Activated B cell treated with CpG ODN at 0.5 μM for 24 hours (primary cell): ENCODE results near the gene ZNF391. TPM values are rescaled to one million over a fixed set of nuclear protein-coding genes. Genes with fewer than 3 reads are reported as not detected.

Source experiments
- ATAC-seq: fragments of 200-7000 bp; cut with Tn5 transposase; one replicate; pipeline ENCODE4 v1.10.0; 2021; ENCODE audit warnings: low read depth, mild to moderate bottlenecking, moderate library complexity
- CTCF ChIA-PET: fragments of 350-600 bp; sonication (Branson Sonifier 250); formaldehyde crosslinking; loops from one replicate; lab custom pipeline; 2021; ENCODE audit warnings: antibody characterized with exemption; lab: Charles Lee
- POLR2A ChIA-PET: fragments of 350-600 bp; sonication (Branson Sonifier 250); formaldehyde crosslinking; loops from one replicate; lab custom pipeline; 2021; ENCODE audit warnings: antibody characterized with exemption; lab: Charles Lee
- DNase-seq: peaks from one replicate; pipeline ENCODE4 v3.0.0; 2022
- H3K27ac Mint-ChIP-seq: one replicate; pipeline ENCODE4 v1.8.0; 2020; ENCODE audit warnings: mixed read lengths
- H3K27me3 Mint-ChIP-seq: one replicate; pipeline ENCODE4 v1.8.0; 2021; ENCODE audit warnings: mixed read lengths
- H3K36me3 Mint-ChIP-seq: one replicate; pipeline ENCODE4 v1.8.0; 2021; ENCODE audit warnings: low read depth, mixed read lengths
- H3K4me1 Mint-ChIP-seq: one replicate; pipeline ENCODE4 v1.8.0; 2021; ENCODE audit warnings: mixed read lengths
- H3K4me3 Mint-ChIP-seq: one replicate; pipeline ENCODE4 v1.8.0; 2020; ENCODE audit warnings: mild to moderate bottlenecking, mixed read lengths
- H3K9me3 Mint-ChIP-seq: one replicate; pipeline ENCODE4 v1.8.0; 2020; ENCODE audit warnings: mixed read lengths
- intact Hi-C: fragments of 100-400 bp; cut with micrococcal nuclease; formaldehyde crosslinking; loops from one replicate; pipeline ENCODE4 v1.15.1; 2024
- total RNA-seq: library from RNA; stranded (reverse); gene quantifications from 2 replicates; pipeline ENCODE4 v1.2.3, GENCODE V29; 2022
- TF ChIP-seq, protein P1 (sequence below): fragments of 200-600 bp; IDR thresholded peaks from one replicate; pipeline ENCODE4 v1.8.0; 2022; ENCODE audit warnings: antibody characterized with exemption, mild to moderate bottlenecking

ZNF391 gene
- total RNA-seq, 1 donor from 2014 or later, result 5.9 TPM

GRCh38 chr6:27383481-27383880, 5.1 kb upstream of the ZNF391 start:
- Mint-ChIP-seq H3K4me3 (no peak overlapping the region), H3K36me3 (no peaks in the 10 kb centered on the region), H3K27me3 (peaks cover 6% of the 10 kb centered on the region), H3K27ac (no peak overlapping the region), H3K9me3 (peaks cover 12% of the 10 kb centered on the region), H3K4me1 (peaks cover 7% of the 10 kb centered on the region)
- intact Hi-C loops, result no loop called here
- TF ChIP-seq, protein P1, sequence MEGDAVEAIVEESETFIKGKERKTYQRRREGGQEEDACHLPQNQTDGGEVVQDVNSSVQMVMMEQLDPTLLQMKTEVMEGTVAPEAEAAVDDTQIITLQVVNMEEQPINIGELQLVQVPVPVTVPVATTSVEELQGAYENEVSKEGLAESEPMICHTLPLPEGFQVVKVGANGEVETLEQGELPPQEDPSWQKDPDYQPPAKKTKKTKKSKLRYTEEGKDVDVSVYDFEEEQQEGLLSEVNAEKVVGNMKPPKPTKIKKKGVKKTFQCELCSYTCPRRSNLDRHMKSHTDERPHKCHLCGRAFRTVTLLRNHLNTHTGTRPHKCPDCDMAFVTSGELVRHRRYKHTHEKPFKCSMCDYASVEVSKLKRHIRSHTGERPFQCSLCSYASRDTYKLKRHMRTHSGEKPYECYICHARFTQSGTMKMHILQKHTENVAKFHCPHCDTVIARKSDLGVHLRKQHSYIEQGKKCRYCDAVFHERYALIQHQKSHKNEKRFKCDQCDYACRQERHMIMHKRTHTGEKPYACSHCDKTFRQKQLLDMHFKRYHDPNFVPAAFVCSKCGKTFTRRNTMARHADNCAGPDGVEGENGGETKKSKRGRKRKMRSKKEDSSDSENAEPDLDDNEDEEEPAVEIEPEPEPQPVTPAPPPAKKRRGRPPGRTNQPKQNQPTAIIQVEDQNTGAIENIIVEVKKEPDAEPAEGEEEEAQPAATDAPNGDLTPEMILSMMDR, result no peak
- DNase-seq (no peak), ATAC-seq (no peak)
- ChIA-PET CTCF (no interaction called here), POLR2A (interaction anchor here (0.6 kb wide), 1 partner anchor 11 kb away, joined by 7 read pairs; no protein-coding TSS in a partner anchor)

GRCh38 chr6:27392623-27393022, 4.1 kb downstream of the ZNF391 start:
- ChIA-PET CTCF (no interaction called here), POLR2A (no interaction called here)
- H3K4me3 Mint-ChIP-seq, result no peak overlapping the region
- H3K27ac Mint-ChIP-seq, result no peak overlapping the region
- H3K9me3 Mint-ChIP-seq, result peaks cover 4% of the 10 kb centered on the region
- TF ChIP-seq, protein P1, result no peak
- DNase-seq (no peak), ATAC-seq (no peak)
- H3K36me3 Mint-ChIP-seq, result peaks cover 23% of the 10 kb centered on the region
- H3K27me3 Mint-ChIP-seq, result no peaks in the 10 kb centered on the region
- intact Hi-C loops, result no loop called here
- peaks cover 13% of the 10 kb centered on the region for H3K4me1 Mint-ChIP-seq

DNA sequence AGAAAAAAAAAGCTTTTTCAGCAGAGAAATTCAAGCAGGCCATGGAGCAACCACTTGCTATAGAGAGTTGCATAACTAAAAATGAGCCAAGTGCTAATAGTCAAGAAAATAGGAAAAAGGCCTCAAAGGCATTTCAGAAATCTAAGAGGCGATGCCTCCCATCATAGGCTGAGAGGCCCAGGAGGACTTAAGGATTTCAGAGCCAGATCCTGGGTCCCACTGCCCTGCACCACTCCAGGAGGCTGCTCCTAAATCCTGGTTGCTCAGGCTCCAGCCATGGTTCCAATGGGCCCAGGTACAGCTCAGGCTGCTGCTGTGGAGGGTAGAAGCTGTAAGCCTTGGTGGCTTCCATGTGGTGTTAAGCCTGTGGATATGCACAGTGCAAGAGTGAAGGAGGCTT, 5.5 kb downstream of the ZNF391 start:
- no peak for DNase-seq
- no peaks in the 10 kb centered on the region for H3K27me3 Mint-ChIP-seq
- intact Hi-C loops, result no loop called here
- CTCF ChIA-PET, result no interaction called here
- H3K27ac Mint-ChIP-seq, result no peak overlapping the region
- POLR2A ChIA-PET, result interaction anchor here (0.5 kb wide), 1 partner anchor 822 kb away, joined by 8 read pairs; no protein-coding TSS in a partner anchor
- ATAC-seq, result no peak
- TF ChIP-seq, protein P1, result no peak
- peaks cover 28% of the 10 kb centered on the region for H3K36me3 Mint-ChIP-seq
- H3K4me1 Mint-ChIP-seq, result peaks cover 4% of the 10 kb centered on the region
- no peak overlapping the region for H3K4me3 Mint-ChIP-seq
- peaks cover 12% of the 10 kb centered on the region for H3K9me3 Mint-ChIP-seq

DNA sequence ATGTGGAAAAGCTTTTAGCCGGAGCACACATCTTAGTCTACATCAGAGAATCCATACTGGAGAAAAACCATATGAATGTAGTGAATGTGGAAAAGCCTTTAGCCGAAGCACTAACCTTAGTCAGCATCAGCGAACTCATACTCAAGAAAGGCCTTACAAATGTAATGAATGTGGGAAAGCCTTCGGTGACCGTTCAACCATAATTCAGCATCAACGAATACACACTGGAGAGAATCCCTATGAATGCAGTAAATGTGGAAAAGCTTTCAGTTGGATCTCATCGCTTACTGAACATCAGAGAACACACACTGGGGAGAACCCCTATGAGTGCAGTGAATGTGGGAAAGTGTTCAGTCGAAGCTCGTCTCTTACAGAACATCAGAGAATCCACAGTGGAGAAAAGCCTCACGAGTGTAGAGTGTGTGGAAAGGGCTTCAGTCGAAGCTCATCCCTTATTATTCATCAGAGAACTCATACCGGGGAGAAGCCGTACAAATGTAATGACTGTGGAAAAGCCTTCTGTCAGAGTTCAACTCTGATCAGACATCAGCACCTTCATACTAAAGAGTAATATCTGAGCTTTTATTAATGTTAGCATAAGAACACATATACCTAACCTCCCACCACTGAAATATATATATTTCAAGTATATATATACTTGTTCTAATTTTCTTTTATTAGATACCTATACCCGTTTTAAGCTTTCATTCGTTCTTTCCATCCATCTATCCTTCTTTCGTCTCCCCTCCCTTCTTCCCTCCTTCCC, 12.5 kb downstream of the ZNF391 start:
- H3K27me3 Mint-ChIP-seq, result no peaks in the 10 kb centered on the region
- no peak overlapping the region for H3K4me3 Mint-ChIP-seq
- H3K36me3 Mint-ChIP-seq, result peaks cover 58% of the 10 kb centered on the region
- peaks cover 49% of the 10 kb centered on the region for H3K9me3 Mint-ChIP-seq
- POLR2A ChIA-PET, result no interaction called here
- DNase-seq (no peak), ATAC-seq (no peak)
- no peaks in the 10 kb centered on the region for H3K4me1 Mint-ChIP-seq
- TF ChIP-seq, protein P1, result no peak
- no peak overlapping the region for H3K27ac Mint-ChIP-seq
- CTCF ChIA-PET, result interaction anchor here (0.5 kb wide), 1 partner anchor 118 kb away, joined by 3 read pairs; no protein-coding TSS in a partner anchor
- intact Hi-C loops, result no loop called here

GRCh38 chr6:27406085-27406484, 17.5 kb downstream of the ZNF391 start:
- TF ChIP-seq, protein P1, result no peak
- DNase-seq (no peak), ATAC-seq (no peak)
- Mint-ChIP-seq H3K4me1 (no peaks in the 10 kb centered on the region), H3K27me3 (no peaks in the 10 kb centered on the region), H3K27ac (no peak overlapping the region), H3K36me3 (peaks cover 20% of the 10 kb centered on the region), H3K9me3 (peaks cover 22% of the 10 kb centered on the region), H3K4me3 (no peak overlapping the region)
- ChIA-PET POLR2A (no interaction called here), CTCF (no interaction called here)
- intact Hi-C loops, result no loop called here
